Activated T-cell treated with anti-CD3 and anti-CD28 coated beads, Interleukin-2, amount 50 U/mL, for 24 hours (primary cell): ENCODE results near the gene CNGB1.
"Not testable (repeated sequence)": the region's sequence is repeated elsewhere in the genome, so short reads cannot be mapped to it uniquely, and the experiment has no call there.

Experiments used
- DNase-seq: peaks from one replicate; pipeline ENCODE4 v3.0.0-alpha.2; 2020
- H3K27ac Mint-ChIP-seq: 2 replicates; pipeline ENCODE4 v1.8.0; 2020; ENCODE audit warnings: mild to moderate bottlenecking, mixed read lengths
- H3K27me3 Mint-ChIP-seq: 2 replicates; pipeline ENCODE4 v1.8.0; 2020; ENCODE audit warnings: mixed read lengths
- H3K36me3 Mint-ChIP-seq: 2 replicates; pipeline ENCODE4 v1.8.0; 2020; ENCODE audit warnings: low read depth, mixed read lengths
- H3K4me1 Mint-ChIP-seq: 2 replicates; pipeline ENCODE4 v1.8.0; 2020; ENCODE audit warnings: low read depth, mixed read lengths
- H3K4me3 Mint-ChIP-seq: 2 replicates; pipeline ENCODE4 v1.8.0; 2020; ENCODE audit warnings: mild to moderate bottlenecking, moderate library complexity, mixed read lengths
- H3K9me3 Mint-ChIP-seq: 2 replicates; pipeline ENCODE4 v1.8.0; 2020; ENCODE audit warnings: mixed read lengths

CNGB1 gene

DNA sequence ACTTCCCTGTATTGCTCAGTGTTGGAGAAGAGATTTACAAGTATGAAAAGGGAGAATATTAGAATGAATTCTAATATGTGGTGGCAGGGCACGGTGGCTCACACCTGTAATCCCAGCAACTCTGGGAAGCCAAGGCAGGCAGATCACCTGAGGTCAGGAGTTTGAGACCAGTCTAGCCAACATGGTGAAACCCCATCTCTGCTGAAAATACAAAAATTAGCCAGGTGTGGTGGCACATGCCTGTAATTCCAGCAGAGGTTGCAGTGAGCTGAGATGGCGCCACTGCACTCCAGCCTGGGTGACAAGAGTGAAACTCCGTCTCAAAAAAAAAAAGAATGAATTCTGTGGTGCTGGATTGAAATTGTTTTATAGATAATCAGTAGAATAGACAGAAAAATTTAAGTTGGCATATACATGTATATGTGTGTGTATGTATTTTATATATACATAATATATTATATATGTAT lies 75.8 kb downstream of the CNGB1 start:
- H3K4me3 Mint-ChIP-seq, H3K36me3 Mint-ChIP-seq, DNase-seq, H3K27ac Mint-ChIP-seq, H3K9me3 Mint-ChIP-seq: not testable (repeated sequence)
- peaks cover 36% of the 10 kb centered on the region for H3K27me3 Mint-ChIP-seq
- peaks cover 14% of the 10 kb centered on the region for H3K4me1 Mint-ChIP-seq

DNA sequence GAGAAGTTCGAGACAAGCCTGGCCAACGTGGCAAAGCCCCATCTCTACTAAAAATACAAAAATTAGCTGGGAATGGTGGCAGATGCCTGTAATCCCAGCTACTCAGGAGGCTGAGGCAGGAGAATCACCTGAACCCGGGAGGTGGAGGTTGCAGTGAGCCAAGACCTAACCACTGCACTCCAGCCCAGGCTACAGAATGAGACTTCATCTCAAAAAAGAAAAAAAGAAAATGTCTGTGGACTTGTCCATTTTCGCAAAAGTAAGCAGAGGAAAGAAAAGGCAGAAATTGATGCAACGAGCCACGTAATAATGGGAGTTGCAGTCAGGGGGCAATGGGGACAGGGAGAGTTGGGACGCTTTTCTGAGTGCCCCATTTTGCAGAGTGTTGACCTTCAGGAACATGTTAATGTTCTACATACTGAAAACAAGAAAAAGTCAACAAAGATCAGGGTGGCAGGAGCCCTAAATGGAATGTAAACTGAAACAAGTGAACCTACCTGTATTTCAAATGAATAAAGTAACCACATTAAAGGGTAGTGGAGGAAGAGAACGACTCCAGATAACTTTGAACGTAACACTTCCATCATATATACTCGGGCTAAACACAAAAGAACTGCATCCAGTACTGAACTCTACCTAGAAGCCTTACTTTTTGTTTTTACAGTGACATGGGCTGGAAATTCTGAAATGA lies 76.4 kb downstream of the CNGB1 start:
- no peak for DNase-seq
- no peak overlapping the region for H3K27ac Mint-ChIP-seq

DNA sequence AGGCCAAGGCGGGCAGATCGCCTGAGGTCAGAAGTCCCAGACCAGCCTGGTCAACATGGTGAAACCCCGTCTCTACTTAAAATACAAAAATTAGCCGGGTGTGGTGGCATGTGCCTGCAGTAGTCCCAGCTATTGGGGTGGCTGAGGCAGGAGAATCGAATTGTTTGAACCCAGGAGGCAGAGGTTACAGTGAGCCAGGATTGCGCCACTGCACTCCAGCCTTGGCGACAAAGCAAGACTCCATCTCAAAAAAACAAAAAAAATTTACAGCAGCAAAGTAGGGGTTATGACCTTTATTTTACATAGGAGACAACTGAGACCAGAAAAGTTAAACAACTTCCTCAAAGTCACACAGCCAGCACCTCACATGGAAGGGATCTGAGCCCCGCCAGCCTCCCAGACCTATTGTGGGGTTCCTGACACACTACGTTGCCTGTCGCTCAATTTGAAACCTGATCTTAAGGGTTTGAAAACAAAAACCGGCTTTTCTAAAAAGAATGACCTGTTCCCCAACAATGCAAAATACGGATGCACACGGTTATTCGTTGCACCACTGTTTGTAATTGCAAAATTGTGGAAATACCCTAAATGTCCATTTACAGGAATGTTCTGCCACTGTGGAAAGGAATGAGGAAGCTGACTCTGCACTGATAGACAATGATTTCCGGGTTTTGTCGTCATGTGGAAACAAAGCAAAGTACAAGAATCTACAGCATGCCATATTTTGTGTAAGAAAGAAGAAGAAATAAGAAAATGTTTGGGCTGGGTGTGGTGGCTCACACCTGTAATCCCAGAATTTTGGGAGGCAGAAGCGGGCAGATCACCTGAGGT lies 77.2 kb downstream of the CNGB1 start:
- no peaks in the 10 kb centered on the region for H3K36me3 Mint-ChIP-seq
- peaks cover 14% of the 10 kb centered on the region for H3K4me1 Mint-ChIP-seq
- H3K27ac Mint-ChIP-seq: no peak overlapping the region
- no peaks in the 10 kb centered on the region for H3K9me3 Mint-ChIP-seq
- no peak for DNase-seq
- H3K4me3 Mint-ChIP-seq: no peak overlapping the region
- peaks cover 35% of the 10 kb centered on the region for H3K27me3 Mint-ChIP-seq

More for the DNA sequence above, 76.4 kb downstream of the CNGB1 start:
- Mint-ChIP-seq H3K27me3 (peaks cover 34% of the 10 kb centered on the region), H3K9me3 (no peaks in the 10 kb centered on the region), H3K36me3 (no peaks in the 10 kb centered on the region), H3K4me1 (peaks cover 14% of the 10 kb centered on the region), H3K4me3 (no peak overlapping the region)

DNA sequence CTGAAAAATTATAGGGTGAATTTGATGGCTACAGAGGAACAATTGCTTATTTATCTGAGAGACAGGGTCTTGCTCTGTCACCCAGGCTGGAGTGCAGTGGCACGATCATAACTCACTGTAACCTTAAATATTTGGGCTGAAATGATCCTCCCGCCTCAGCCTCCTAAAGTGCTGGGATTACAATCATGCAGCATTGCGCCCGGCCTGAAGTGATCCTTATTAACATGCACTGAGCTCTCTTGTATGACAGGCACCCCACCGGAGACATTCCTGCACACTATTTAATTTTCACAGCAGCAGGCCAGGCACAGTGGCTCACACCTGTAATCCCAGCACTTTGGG lies 77.7 kb downstream of the CNGB1 start:
- Mint-ChIP-seq H3K4me1 (peaks cover 14% of the 10 kb centered on the region), H3K9me3 (no peaks in the 10 kb centered on the region), H3K27ac (no peak overlapping the region), H3K27me3 (peaks cover 40% of the 10 kb centered on the region), H3K4me3 (no peak overlapping the region), H3K36me3 (no peaks in the 10 kb centered on the region)
- DNase-seq: no peak

DNA sequence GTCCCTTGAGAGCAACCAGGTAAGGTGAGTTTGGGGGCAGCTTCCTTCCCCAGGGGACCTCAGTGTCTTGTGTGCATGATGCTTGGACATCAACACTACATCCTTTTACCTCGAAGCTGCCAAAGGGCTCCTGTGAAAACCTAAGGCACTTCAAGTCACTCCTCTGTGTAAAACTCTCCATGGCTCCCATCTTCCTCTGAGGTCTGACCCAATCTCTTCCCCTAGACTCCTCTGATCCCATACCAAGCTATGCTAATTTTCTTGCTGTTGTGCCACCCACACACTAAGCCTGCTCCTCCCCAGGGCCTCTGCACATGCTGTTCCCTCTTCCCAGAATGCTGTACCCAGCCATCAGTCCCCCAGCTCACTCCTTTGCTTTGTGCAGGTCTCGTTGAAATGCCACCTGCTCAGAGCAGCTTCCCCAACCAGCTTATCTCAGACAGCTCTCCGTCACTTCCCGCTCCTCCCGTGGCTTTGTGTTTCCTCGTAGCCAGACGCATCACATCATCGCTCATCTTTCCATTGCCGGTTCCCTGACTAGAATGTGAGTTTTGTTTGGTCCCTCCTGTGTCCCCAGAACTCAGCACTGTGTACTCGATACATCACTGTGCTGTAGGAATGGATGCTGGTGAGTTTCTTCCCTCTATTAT lies 78.4 kb downstream of the CNGB1 start:
- Mint-ChIP-seq H3K27ac (no peak overlapping the region), H3K9me3 (no peaks in the 10 kb centered on the region), H3K27me3 (peaks cover 45% of the 10 kb centered on the region), H3K4me1 (peaks cover 14% of the 10 kb centered on the region), H3K36me3 (no peaks in the 10 kb centered on the region), H3K4me3 (no peak overlapping the region)
- no peak for DNase-seq

DNA sequence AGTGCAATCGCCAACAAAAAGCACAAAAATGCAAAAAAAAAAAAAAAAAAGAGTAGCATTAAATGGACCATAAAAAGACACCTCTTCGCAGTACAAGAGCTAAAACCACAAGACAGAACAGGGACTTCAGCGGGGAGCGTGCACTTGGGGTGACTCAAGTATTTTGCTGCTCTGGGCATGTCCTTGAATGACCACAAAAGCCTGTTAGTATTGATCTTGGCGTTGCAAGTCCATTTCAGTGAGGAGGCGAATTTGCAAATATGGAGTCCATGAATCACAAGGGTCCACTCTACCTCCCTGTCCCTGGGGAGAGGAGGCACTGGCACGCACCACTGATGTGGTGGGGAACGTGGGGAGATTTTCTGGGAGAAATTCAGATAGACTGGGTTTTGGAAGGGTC lies 78.9 kb downstream of the CNGB1 start:
- Mint-ChIP-seq H3K27ac (no peak overlapping the region), H3K36me3 (no peaks in the 10 kb centered on the region), H3K27me3 (peaks cover 50% of the 10 kb centered on the region), H3K4me3 (no peak overlapping the region), H3K4me1 (peaks cover 14% of the 10 kb centered on the region), H3K9me3 (no peaks in the 10 kb centered on the region)
- DNase-seq: no peak

DNA sequence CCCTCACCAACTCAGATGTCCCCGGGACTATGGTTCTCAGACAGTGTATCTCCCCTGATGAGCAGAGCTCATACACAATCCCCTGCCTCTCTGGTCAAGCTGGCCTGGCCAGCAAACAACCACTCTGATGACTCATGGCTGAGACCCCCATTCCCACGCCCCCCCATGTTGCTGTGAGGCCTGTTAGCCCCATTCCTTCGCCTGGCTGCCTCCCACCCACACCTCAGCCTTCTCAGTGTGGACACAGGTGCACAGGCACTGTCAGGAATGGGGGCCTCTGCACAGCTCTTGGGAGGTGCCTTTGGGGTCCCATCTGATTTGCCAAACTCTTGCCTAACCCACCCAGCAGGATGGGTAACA lies 80.2 kb downstream of the CNGB1 start:
- H3K36me3 Mint-ChIP-seq: no peaks in the 10 kb centered on the region
- peaks cover 14% of the 10 kb centered on the region for H3K4me1 Mint-ChIP-seq
- no peak overlapping the region for H3K4me3 Mint-ChIP-seq
- no peaks in the 10 kb centered on the region for H3K9me3 Mint-ChIP-seq
- H3K27me3 Mint-ChIP-seq: peaks cover 61% of the 10 kb centered on the region
- H3K27ac Mint-ChIP-seq: no peak overlapping the region
- DNase-seq: no peak

DNA sequence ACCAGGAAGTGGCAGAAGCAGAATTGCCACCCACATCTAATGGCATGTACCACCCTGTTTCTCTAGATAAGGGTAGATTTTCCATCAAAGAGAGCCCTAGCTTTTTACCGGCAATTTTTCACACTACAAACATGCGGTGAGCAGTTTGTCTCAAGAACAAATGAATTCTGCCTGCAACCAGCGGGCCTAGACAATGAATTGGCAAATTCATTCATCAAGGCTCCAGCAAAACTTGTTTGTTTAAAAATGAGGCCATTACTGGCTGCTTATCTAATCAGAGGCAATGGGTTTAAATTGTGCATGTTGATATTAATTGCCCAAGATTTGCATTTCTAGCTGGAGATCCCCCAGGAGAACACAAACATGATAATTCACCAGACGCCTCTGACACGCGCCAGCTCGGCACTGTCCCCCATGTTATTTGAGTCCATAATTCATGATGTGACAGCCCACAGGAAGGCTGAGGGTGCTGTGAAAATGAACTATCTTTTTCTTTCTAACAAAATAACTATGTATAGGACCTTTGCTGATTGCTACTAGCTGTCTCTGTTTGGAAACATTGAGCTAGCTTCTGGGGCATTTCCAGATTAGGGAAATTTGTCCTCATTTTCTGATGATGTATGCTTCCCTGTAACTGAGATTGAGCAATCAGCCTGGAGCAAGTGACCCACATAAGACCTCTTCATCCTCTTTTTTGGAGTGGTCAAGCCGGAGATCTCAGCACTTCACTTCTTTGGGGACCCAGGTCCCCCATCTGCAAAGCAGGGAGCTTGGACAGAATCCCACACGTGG lies 80.8 kb downstream of the CNGB1 start:
- H3K36me3 Mint-ChIP-seq: no peaks in the 10 kb centered on the region
- no peak overlapping the region for H3K27ac Mint-ChIP-seq
- DNase-seq: no peak
- peaks cover 14% of the 10 kb centered on the region for H3K4me1 Mint-ChIP-seq
- no peak overlapping the region for H3K4me3 Mint-ChIP-seq
- H3K9me3 Mint-ChIP-seq: no peaks in the 10 kb centered on the region
- peaks cover 67% of the 10 kb centered on the region for H3K27me3 Mint-ChIP-seq

DNA sequence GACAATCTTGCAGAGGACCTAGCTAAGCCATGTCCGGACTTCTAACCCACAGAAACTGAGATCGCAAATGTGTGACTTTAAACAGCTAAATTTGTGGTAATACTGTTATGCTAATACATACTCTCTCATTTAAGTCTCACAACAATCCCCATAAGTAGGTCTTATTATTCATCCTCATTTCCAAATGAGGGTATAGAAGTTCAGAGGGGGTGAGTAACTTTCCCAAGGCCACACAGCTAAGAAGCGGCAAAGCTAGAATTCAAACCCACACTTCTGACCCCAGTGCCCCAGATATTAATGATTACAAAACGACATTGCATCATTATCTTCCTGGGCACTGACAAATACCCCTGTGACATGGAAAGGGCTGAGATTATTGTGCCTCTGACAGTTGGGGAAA lies 81.4 kb downstream of the CNGB1 start:
- H3K4me1 Mint-ChIP-seq: peaks cover 9% of the 10 kb centered on the region
- H3K9me3 Mint-ChIP-seq: no peaks in the 10 kb centered on the region
- no peak for DNase-seq
- no peak overlapping the region for H3K4me3 Mint-ChIP-seq
- no peak overlapping the region for H3K27ac Mint-ChIP-seq
- no peaks in the 10 kb centered on the region for H3K36me3 Mint-ChIP-seq
- peaks cover 73% of the 10 kb centered on the region for H3K27me3 Mint-ChIP-seq

DNA sequence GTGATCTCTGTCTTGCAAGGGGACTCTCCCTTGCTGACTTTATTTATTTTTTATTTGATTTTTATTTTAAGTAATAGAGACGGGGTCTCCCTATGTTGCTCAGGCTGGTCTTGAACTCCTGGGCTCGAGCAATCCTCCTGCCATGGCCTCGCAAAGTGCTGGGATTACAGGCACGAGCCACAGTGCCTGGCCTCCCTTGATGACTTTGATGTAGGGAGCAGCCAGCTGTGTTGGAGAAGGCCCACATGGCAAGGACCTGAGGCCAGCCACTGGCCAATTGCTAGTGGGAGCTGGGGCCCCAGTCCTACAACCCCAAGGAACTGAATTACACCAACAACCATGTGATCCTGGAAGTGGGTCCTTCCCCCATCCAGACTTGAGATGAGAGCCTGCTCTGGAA lies 81.8 kb downstream of the CNGB1 start:
- peaks cover 76% of the 10 kb centered on the region for H3K27me3 Mint-ChIP-seq
- peaks cover 7% of the 10 kb centered on the region for H3K4me1 Mint-ChIP-seq
- H3K36me3 Mint-ChIP-seq: no peaks in the 10 kb centered on the region
- H3K9me3 Mint-ChIP-seq: no peaks in the 10 kb centered on the region
- no peak overlapping the region for H3K27ac Mint-ChIP-seq
- DNase-seq: no peak
- H3K4me3 Mint-ChIP-seq: no peak overlapping the region

DNA sequence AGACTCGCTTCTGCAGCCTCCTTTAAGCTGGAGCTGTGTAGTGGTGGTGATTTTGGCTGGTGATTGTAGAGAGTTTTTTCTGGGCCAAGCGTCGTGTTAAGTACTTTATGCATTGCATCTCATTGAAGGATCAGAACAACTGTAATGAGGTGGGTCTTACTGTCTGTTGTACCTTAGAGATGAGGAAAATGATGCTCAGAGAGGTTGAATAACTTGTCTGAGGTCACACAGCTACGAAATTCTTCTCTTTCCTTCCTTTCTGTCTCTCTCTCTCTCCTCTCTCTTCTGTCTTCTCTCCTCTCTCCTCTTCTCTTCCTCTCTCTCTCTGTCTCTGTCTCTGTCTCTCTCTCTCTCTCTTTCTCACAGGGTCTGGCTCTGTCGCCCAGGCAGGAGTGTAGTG lies 82.8 kb downstream of the CNGB1 start:
- Mint-ChIP-seq H3K27ac (no peak overlapping the region), H3K4me3 (no peak overlapping the region)

DNA sequence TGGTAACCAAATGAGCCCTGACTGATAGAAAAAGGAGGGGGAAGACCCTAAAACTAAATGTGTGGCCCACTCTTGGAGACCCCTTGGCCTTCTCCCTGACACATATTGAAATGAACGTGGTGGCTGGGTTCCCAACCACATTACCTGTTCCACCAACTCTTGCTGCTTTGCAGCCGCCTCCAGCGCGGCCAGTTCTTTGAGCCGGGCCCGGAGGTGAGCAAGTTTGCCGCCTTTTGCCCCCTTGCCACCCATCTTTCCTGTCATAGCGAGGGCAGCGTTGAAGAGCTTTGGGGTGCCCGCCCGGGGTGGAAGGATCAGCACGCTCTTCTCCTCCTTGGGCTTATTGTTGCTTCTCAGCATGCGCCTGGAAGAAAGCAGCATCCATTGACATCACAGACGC lies 83.2 kb downstream of the CNGB1 start:
- H3K4me1 Mint-ChIP-seq: peaks cover 1% of the 10 kb centered on the region
- DNase-seq: no peak
- no peaks in the 10 kb centered on the region for H3K9me3 Mint-ChIP-seq
- no peaks in the 10 kb centered on the region for H3K36me3 Mint-ChIP-seq
- H3K27me3 Mint-ChIP-seq: peaks cover 79% of the 10 kb centered on the region
- no peak overlapping the region for H3K27ac Mint-ChIP-seq
- no peak overlapping the region for H3K4me3 Mint-ChIP-seq

More for the DNA sequence above, 82.8 kb downstream of the CNGB1 start:
- DNase-seq: no peak
- Mint-ChIP-seq H3K4me1 (peaks cover 1% of the 10 kb centered on the region), H3K9me3 (no peaks in the 10 kb centered on the region), H3K36me3 (no peaks in the 10 kb centered on the region), H3K27me3 (peaks cover 79% of the 10 kb centered on the region)

DNA sequence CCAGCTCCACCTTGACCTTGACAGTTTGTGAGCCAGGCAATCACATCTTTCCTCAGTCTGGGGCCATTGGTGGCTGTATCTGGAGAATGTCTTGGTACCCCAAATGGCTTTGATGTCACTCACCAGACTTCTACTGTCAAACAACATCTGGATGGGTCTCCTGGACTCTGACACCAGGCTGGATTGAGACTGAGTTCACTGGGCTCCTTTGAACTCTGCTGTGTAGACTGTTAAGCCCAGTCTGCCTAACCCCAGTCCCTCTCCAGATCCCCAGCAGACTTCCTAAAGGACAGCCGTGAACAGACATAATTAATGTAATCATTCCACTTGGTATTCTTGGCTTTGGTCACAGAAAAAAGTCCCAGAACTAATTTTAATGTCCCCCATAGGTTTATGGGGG lies 84.5 kb downstream of the CNGB1 start:
- Mint-ChIP-seq H3K4me3 (no peak overlapping the region), H3K27ac (no peak overlapping the region), H3K9me3 (no peaks in the 10 kb centered on the region), H3K36me3 (no peaks in the 10 kb centered on the region), H3K27me3 (peaks cover 80% of the 10 kb centered on the region), H3K4me1 (no peaks in the 10 kb centered on the region)
- no peak for DNase-seq

DNA sequence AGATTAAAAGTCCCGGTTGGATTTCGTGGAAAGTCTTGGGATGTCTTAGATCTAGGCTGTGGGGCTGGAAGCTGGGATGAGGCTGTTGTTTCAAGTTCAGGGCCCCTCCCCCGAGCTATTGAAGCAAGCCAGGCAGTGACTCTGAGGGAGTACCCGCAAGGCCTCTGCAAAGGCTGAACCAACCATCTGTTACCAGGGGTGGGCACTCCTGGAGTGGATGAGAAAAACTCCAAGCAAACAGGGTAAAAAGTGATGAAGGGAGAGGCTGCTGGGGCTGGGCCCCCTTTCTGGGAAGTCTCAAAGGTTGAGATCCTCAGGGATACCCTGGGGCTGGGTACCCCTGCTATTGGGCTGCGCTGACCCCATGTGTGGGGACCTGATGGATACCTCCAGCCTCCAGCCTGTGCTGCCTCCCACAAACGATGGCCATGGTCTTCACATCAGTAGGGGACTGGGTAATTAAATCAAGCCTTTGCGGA lies 86.2 kb downstream of the CNGB1 start:
- DNase-seq: no peak
- H3K27ac Mint-ChIP-seq: no peak overlapping the region
- H3K36me3 Mint-ChIP-seq: no peaks in the 10 kb centered on the region
- no peak overlapping the region for H3K4me3 Mint-ChIP-seq
- no peaks in the 10 kb centered on the region for H3K9me3 Mint-ChIP-seq
- no peaks in the 10 kb centered on the region for H3K4me1 Mint-ChIP-seq
- peaks cover 67% of the 10 kb centered on the region for H3K27me3 Mint-ChIP-seq
